ENCODE results near the gene CHRDL2.

The CHRDL2 gene

GRCh38 chr11:74730571-74731260, 510 bp downstream of the CHRDL2 start:
- Histone ChIP-seq H3K4me3 (ENCODE audit: low read depth, low read length) (no peak overlapping the region; the same call in 1 of the 2 replicates), H3K36me3 (no peaks in the 10 kb centered on the region), H3K9me3 (ENCODE audit: severe bottlenecking) (peaks cover 2% of the 10 kb centered on the region), H3K27ac (no peak overlapping the region), H3K27me3 (ENCODE audit: insufficient read depth, low read depth, severe bottlenecking) (peaks cover 62% of the 10 kb centered on the region)
- DNase-seq, result no peak
- no peak for TF ChIP-seq CTCF (IDR thresholded peaks at IDR 0.05; ENCODE audit: low read depth, low read length)

GRCh38 chr11:74729397-74729796, 1.8 kb downstream of the CHRDL2 start:
- no peak overlapping the region for H3K4me3 ChIP-seq (ENCODE audit: low read depth, low read length)
- H3K27me3 ChIP-seq (ENCODE audit: insufficient read depth, low read depth, severe bottlenecking), result peaks cover 56% of the 10 kb centered on the region
- H3K9me3 ChIP-seq (ENCODE audit: severe bottlenecking), result peaks cover 2% of the 10 kb centered on the region
- H3K27ac ChIP-seq, result no peak overlapping the region
- no peaks in the 10 kb centered on the region for H3K36me3 ChIP-seq
- no peak for DNase-seq
- TF ChIP-seq CTCF (IDR thresholded peaks at IDR 0.05; ENCODE audit: low read depth, low read length), result no peak

GRCh38 chr11:74726547-74727182, 4.6 kb downstream of the CHRDL2 start:
- peaks cover 30% of the 10 kb centered on the region for H3K27me3 ChIP-seq (ENCODE audit: insufficient read depth, low read depth, severe bottlenecking)
- peak; percentile 98 for TF ChIP-seq CTCF (IDR thresholded peaks at IDR 0.05; ENCODE audit: low read depth, low read length)
- peak; percentile 56 for DNase-seq

GRCh38 chr11:74725701-74726100, 5.5 kb downstream of the CHRDL2 start:
- TF ChIP-seq CTCF (IDR thresholded peaks at IDR 0.05; ENCODE audit: low read depth, low read length), result no peak

More at GRCh38 chr11:74726547-74727182, 4.6 kb downstream of the CHRDL2 start:
- H3K9me3 ChIP-seq (ENCODE audit: severe bottlenecking), result no peaks in the 10 kb centered on the region
- H3K27ac ChIP-seq, result no peak overlapping the region
- no peak overlapping the region for H3K4me3 ChIP-seq (ENCODE audit: low read depth, low read length)
- no peaks in the 10 kb centered on the region for H3K36me3 ChIP-seq

GRCh38 chr11:74723511-74723910, 7.7 kb downstream of the CHRDL2 start:
- DNase-seq, result no peak
- Histone ChIP-seq H3K4me3 (ENCODE audit: low read depth, low read length) (no peak overlapping the region), H3K27me3 (ENCODE audit: insufficient read depth, low read depth, severe bottlenecking) (peaks cover 2% of the 10 kb centered on the region), H3K9me3 (ENCODE audit: severe bottlenecking) (no peaks in the 10 kb centered on the region), H3K36me3 (no peaks in the 10 kb centered on the region), H3K27ac (no peak overlapping the region)
- TF ChIP-seq CTCF (IDR thresholded peaks at IDR 0.05; ENCODE audit: low read depth, low read length), result no peak

More at GRCh38 chr11:74725701-74726100, 5.5 kb downstream of the CHRDL2 start:
- no peaks in the 10 kb centered on the region for H3K9me3 ChIP-seq (ENCODE audit: severe bottlenecking)
- peaks cover 23% of the 10 kb centered on the region for H3K27me3 ChIP-seq (ENCODE audit: insufficient read depth, low read depth, severe bottlenecking)
- H3K27ac ChIP-seq, result no peak overlapping the region
- H3K4me3 ChIP-seq (ENCODE audit: low read depth, low read length), result no peak overlapping the region
- no peak for DNase-seq
- no peaks in the 10 kb centered on the region for H3K36me3 ChIP-seq
